GM18519 (cell line): ENCODE measurements around the gene SEM1.
"Not testable (repeated sequence)": the region's sequence is repeated elsewhere in the genome, so short reads cannot be mapped to it uniquely, and the experiment has no call there.

Experiments
- ATAC-seq: cut with Tn5 transposase; IDR thresholded peaks from one replicate; pipeline ENCODE4 v1.9.1; 2021; ENCODE audit warnings: mild to moderate bottlenecking, moderate library complexity; ENCODE audit not compliant: unreplicated experiment, low FRiP score

The SEM1 gene

DNA sequence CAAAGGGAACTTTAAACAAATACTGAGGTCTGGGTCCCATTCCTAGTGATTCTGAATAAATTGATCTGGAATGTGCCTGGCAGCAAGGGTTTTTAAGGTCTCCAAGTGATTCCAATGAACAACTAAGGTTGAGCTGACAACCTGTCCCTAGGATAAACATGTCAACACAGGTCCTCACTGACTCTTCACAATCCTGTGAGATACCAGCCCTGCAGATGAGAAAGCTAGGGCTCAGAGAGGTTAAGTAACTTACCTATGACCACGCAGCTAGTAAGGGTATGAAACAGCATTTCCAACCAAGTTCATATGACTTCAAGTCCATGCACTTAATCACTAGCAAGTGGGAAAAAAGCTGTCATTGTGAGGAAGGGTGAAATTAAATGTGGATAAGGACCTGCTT, 44.0 kb downstream of the SEM1 start:
- no peak for ATAC-seq

DNA sequence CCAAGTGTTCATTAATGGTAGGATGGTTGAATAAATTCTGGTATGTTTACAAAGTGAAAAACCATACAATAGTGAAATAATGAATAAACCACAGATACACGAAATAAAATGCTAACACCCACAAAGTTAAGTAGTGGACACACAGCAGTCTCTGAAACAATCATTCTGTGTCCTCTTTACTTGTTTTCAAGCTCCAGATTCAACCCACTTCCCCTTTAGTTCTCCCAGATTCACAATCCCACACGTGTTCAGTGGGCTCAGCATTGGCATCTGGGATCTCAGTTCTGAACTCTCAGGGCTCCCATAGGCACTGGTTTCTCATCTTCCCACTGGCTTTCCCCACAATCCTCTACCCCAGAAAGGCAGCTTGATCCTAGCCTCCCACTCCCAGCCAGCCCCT, 44.9 kb downstream of the SEM1 start:
- no peak for ATAC-seq

- ATAC-seq: no peak
Measured at GRCh38 chr7:96663871-96664445, 45.7 kb downstream of the SEM1 start.

DNA sequence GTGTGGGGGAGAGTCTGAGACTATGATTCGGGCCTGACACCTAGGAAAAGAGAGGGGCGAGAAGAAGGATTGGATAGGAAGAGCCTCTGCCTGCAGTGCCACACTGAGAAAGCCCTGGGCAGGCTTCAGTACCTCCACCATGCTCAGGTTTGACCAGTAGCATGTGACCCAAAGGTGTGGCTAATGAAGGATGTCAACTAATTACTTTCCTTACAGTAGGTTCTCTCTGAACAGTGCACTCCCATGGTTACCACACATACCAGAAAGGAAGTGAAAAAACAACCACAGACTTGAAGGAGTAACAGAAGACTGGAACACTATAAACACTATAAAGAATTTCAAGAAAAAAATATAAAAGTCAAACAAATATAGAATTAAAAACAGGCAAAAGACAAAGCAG, 46.2 kb downstream of the SEM1 start:
- ATAC-seq: peak; percentile 99

DNA sequence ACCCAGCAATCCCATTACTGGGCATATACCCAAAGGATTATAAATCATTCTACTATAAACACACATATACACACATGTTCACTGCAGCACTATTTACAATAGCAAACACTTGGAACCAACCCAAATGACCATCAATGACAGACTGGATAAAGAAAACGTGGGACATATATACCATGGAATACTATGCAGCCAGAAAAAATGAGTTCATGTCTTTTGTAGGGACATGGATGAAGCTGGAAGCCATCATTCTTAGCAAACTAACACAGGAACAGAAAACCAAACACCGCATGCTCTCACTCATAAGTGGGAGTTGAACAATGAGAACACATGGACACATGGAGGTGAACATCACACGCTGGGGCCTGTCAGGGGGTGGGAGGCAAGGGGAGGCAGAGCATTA, 47.5 kb downstream of the SEM1 start:
- ATAC-seq: not testable (repeated sequence)

DNA sequence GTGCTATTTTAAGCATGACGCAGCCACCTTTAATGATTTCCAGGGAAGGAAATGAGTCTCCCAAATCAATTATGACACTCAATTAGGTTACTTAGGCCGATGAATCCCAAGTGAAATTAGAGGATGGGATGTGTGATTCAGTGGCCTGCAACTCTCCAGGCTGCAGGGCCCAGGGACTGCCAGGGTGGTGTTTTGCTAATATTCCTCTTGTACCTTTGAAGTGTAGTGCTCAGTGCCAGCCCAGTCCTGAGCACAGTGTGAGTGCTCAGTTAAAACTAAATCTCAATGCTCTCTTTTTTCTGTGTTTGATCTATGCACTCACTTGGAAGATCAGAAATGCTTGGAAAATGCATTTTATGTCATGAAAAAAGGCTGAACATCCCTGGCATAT, 51.6 kb downstream of the SEM1 start:
- ATAC-seq: no peak

GRCh38 chr7:96657347-96658021, 52.2 kb downstream of the SEM1 start:
- no peak for ATAC-seq

DNA sequence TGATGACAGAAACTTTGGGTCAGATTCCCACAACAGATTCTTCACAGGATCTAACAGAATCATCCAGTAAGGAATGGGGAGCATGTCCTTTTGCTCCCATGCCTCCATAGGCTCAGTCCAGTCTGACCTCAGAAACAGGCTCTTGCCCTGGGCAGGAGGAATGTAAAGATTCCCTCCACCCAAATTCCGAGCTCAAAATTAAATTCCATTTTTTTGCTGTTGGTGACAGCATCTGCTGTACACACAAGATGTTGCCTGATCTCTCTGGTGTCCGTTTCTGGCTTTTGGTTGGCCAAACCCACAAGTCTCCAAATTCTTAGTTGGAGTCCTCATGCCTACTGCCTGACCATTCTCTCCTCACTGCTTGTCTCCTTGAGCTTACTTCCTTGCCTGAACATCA, 53.7 kb downstream of the SEM1 start:
- no peak for ATAC-seq

- no peak for ATAC-seq
Measured at GRCh38 chr7:96654630-96655188, 54.9 kb downstream of the SEM1 start.

DNA sequence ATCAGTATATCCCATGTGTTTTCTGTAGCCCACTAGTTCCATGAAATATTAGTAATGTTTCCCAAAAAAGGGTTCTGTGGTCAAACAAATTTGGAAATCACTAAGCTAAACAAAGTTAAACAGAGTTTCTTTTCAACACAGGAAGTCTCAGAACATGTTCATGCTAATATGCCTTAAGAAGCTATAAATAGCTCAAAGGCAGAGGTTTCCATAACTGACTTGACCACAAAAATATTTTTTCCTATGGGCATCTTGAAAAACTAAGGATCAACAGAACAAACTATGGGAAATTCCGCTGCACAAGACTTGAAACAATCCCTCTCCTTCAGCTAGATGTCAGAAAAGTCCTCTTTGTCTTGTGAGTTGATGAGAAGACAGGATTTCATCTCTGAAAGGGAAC, 59.7 kb downstream of the SEM1 start:
- no peak for ATAC-seq

GRCh38 chr7:96648784-96649183, 60.9 kb downstream of the SEM1 start:
- ATAC-seq: no peak

DNA sequence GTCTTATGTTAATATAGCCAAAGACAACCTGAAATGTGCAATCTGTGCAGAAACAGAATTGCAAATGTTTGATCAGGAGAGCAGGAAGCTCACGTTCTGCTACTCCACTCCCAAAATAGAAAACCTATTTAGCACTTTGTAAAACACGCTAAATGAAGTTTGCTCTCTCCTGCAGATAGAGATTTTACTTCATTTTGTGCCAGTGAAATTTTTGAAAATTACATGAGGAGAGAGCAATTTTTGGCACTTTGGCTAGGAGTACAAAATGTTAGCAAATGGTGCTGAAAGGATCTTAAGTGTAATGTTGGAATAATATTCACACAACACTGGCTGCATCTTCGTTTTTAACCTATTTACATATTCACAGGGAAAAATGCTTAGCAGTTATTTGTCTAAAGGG, 61.9 kb downstream of the SEM1 start:
- ATAC-seq: no peak

DNA sequence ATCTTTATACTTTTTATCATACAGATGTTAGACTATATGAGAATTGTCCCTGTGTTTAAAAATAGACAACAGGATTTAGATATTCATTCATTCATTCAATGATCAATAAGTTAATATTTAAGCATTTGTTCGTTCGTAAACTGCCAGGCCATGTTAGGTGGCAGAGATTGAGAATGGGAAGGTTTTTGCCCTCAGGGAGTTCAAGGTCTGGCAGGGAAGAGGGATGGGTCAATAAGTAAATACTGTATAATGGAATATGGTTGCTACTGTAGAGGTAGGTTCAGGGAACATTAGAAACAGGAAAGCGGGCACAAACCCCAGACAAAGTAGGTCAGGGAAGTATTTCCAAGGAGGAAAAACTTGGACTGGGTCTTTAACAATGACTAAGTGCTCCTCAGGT, 64.6 kb downstream of the SEM1 start:
- ATAC-seq: no peak

DNA sequence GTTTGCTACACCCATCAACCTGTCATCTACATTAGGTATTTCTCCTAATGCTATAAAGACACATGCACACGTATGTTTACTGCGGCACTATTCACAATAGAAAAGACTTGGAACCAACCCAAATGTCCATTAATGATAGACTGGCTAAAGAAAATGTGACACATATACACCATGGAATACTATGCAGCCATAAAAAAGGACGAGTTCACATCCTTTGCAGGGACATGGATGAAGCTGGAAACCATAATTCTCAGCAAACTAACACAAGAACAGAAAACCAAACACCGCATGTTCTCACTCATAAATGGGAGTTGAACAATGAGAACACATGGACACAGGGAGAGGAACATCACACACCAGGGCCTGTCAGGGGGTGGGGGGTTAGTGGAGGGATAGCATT, 66.2 kb downstream of the SEM1 start:
- not testable (repeated sequence) for ATAC-seq

DNA sequence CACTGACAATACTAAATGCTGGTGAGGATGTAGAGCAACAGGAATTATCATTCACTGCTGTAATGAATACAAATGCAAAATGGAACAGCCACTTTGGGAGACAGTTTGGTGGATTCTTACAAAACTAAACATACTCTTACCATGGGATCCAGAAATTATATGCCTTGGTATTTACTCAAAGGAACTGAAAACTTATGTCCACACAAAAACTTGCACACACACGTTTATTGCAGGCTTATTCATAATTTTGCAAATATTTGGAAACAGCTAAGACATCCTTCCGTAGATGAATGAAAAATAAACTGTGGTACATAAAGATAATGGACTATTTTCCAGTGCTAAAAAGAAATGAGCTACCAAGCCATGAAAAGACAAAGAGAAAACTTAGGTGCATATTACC, 69.6 kb downstream of the SEM1 start:
- no peak for ATAC-seq
